ENCODE results near the gene ART1. TPM values are rescaled to one million over a fixed set of nuclear protein-coding genes. Genes with fewer than 3 reads are reported as not detected.

Gene ART1
- total RNA-seq, 4 donors from 2014 or later, result not detected

- H3K9me3 ChIP-seq, result no peaks in the 10 kb centered on the region
- H3K27ac ChIP-seq, result no peak overlapping the region
- peaks cover 0 to 76% (median 0%) of the 10 kb centered on the region in 3 donors for H3K36me3 ChIP-seq
- DNase-seq, result no peak
- H3K4me1 ChIP-seq, result no peaks in the 10 kb centered on the region
- H3K27me3 ChIP-seq, result no peaks in the 10 kb centered on the region
- no peak overlapping the region for H3K4me3 ChIP-seq
- TF ChIP-seq POLR2A (IDR thresholded peaks at IDR 0.05), result no peak
- no peak for TF ChIP-seq CTCF (IDR thresholded peaks at IDR 0.05)
Measured at GRCh38 chr11:3669742-3670183, 24.8 kb downstream of the ART1 start.

GRCh38 chr11:3671334-3672254 lies 26.7 kb downstream of the ART1 start, which contains the start of gene CHRNA10:
Gene CHRNA10, minus strand, starts transcription at chr11:3671384. Its CDS starts 72 bp downstream, at chr11:3671312.
- Histone ChIP-seq H3K4me1 (no peaks in the 10 kb centered on the region), H3K27me3 (no peaks in the 10 kb centered on the region), H3K27ac (no peak within 1 kb of the TSS), H3K9me3 (no peaks in the 10 kb centered on the region), H3K4me3 (no peak within 1 kb of the TSS), H3K36me3 (peaks cover 0 to 84% (median 0%) of the 10 kb centered on the region in 3 donors)
- no peak for DNase-seq
- TF ChIP-seq CTCF (IDR thresholded peaks at IDR 0.05), result no peak
- no peak for TF ChIP-seq POLR2A (IDR thresholded peaks at IDR 0.05)

DNA sequence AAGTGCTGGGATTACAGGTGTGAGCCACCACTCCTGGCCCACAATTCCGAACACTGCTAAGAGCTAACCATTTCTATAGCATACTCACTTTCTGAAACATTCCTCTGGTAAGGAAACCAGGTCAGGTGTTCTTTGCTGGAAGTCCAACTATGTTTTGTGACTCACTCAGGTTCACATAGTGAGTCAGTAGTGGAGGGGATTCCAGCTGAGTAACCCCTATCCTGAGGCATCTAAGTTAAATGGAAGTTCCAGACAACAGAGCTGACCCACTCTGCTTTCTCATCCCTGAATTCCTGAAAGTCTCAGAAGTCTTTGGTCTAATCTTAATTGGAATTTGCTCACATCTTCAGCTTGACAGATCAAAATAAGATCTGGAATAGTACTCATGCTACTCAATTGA lies 29.3 kb downstream of the ART1 start:
- DNase-seq, result no peak
- H3K27me3 ChIP-seq, result no peaks in the 10 kb centered on the region
- no peaks in the 10 kb centered on the region for H3K9me3 ChIP-seq
- H3K4me3 ChIP-seq, result no peak overlapping the region
- H3K36me3 ChIP-seq, result peaks cover 0 to 84% (median 0%) of the 10 kb centered on the region in 3 donors
- no peak overlapping the region for H3K27ac ChIP-seq
- H3K4me1 ChIP-seq, result no peaks in the 10 kb centered on the region
- TF ChIP-seq CTCF (IDR thresholded peaks at IDR 0.05), result no peak

DNA sequence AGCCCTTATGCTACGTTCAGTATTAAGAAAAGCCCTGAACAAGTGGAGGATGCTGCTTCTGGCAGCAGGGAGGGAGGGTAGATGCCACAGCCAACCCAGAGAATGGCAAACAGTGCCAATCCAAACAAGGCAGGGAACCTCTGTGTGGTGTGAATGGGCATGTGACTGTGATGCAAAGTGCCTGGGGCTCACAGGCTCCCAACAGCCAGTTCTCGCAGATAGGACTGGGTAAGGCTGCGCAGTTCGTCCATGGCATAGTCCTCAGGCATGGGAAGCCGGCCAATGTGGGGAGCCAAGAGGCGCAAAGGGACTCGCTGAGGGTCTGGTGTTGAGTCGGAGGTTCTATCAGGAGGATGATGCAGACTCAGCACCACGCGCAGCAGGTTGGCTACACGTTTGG lies 31.0 kb downstream of the ART1 start:
- no peaks in the 10 kb centered on the region for H3K4me1 ChIP-seq
- no peak for DNase-seq
- H3K27me3 ChIP-seq, result no peaks in the 10 kb centered on the region
- H3K4me3 ChIP-seq, result no peak overlapping the region
- no peak for TF ChIP-seq CTCF (IDR thresholded peaks at IDR 0.05)
- TF ChIP-seq POLR2A (IDR thresholded peaks at IDR 0.05), result no peak
- H3K27ac ChIP-seq, result no peak overlapping the region
- no peaks in the 10 kb centered on the region for H3K9me3 ChIP-seq
- peaks cover 0 to 89% (median 4%) of the 10 kb centered on the region in 3 donors for H3K36me3 ChIP-seq

DNA sequence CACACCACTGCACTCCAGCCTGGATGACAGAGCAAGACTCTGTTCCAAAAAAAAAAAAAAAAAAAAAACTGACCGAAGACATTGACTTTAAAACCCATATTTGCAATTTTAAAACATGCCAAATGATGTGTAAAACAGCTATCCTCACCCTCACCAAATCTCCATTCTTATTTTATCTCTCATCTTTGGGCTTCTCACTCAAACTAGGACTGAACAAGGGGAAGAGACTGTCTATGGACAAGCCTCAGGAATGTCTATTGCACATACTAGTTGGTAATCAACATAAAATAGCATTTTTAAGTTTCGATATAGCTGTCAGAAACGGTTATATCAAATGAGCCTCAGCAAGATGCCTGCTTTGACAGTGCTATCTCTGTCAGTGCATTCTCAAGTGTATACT lies 34.1 kb downstream of the ART1 start:
- H3K4me1 ChIP-seq, result no peaks in the 10 kb centered on the region
- peaks cover 0 to 95% (median 4%) of the 10 kb centered on the region in 3 donors for H3K36me3 ChIP-seq
- H3K4me3 ChIP-seq, result no peak overlapping the region
- no peak for DNase-seq
- TF ChIP-seq CTCF (IDR thresholded peaks at IDR 0.05) (no peak), POLR2A (IDR thresholded peaks at IDR 0.05) (no peak)
- H3K27me3 ChIP-seq, result no peaks in the 10 kb centered on the region
- H3K9me3 ChIP-seq, result no peaks in the 10 kb centered on the region
- H3K27ac ChIP-seq, result no peak overlapping the region

Measured in Peyer's patch (tissue), 4 donors.